Measurements from ENCODE around the gene PARG.
"Not testable (repeated sequence)": the region's sequence is repeated elsewhere in the genome, so short reads cannot be mapped to it uniquely, and the experiment has no call there.

DNA sequence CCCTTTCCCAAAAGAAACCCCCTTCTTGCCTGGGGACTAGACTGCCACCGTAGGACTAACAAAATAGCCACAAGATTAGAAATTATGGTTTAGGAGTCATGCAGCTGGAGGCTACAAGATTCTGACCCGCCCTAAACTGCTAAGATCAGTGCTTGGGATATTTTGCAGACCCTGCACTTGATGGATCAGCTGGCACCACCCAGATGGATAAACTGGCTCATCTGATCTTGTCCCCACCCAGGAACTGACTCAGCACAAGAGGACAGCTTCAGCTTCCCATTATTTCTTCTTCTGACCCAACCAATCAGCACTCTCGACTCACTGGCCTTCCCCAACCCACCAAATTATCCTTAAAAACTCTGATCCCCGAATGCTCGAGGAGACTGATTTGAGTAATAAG is 10.6 kb downstream of the PARG start:
- TF ChIP-seq CTCF, POLR2A (IDR thresholded peaks at IDR 0.05): not testable (repeated sequence)

Data from tibial nerve (tissue), 3 donors.